K562 (cell line): ENCODE data around the gene PARP15. TPM values are rescaled to one million over a fixed set of nuclear protein-coding genes. Genes with fewer than 3 reads are reported as not detected.

Experiments
- ATAC-seq: fragments of 200-7000 bp; cut with Tn5 transposase; 3 replicates; pipeline ENCODE4 v1.9.1; 2020; ENCODE audit warnings: moderate library complexity
- BruUV-seq: library from RNA; stranded (reverse); fragments of 400-500 nt; replicated peaks from 2 replicates; lab custom pipeline; 2021; lab: Mats Ljungman, UMichigan
- CTCF ChIA-PET: fragments of 300-600 bp; formaldehyde crosslinking; extraction: SDS; loops from one replicate; lab custom pipeline; 2021; ENCODE audit warnings: low intra/inter-chr PET ratio; lab: Yijun Ruan, JAX
- POLR2A ChIA-PET: fragments of 300-600, 350-650 bp; sonication (Branson Sonifier 250); formaldehyde crosslinking; extraction: SDS; loops from one replicate; lab custom pipeline; 2021; ENCODE audit warnings: antibody characterized with exemption, inconsistent platforms; lab: Yijun Ruan, JAX
- DNase-seq, 4 experiments: peaks; one replicate each; pipeline versions ENCODE4 v3.0.0 to v3.0.0-alpha.2; 2011 to 2018; ENCODE audit warnings: low spot score in 3 of 4, mixed read lengths in 3 of 4; ENCODE audit errors: extremely low read depth in 1 of 4
- FAIRE-seq: peaks from 2 replicates; lab custom pipeline; 2011; peaks lifted over from hg19 to GRCh38; lab: Jason Lieb, UNC
- H2AFZ ChIP-seq: 2 replicates; pipeline ENCODE4 v1.6.0; 2011; ENCODE audit warnings: low read depth, low read length, control low read depth, inconsistent platforms
- H3K27ac ChIP-seq: fragments of 200-600 bp; 3 replicates; pipeline ENCODE4 v1.8.0; 2011; ENCODE audit warnings: low read depth, mild to moderate bottlenecking, control low read depth, inconsistent platforms, low read length, moderate library complexity, mixed read lengths; ENCODE audit errors: extremely low read depth
- H3K27me3 ChIP-seq, 2 experiments: fragments of 300-600 bp in 1 of 2; 2 replicates in 1 of 2; 3 replicates in 1 of 2; pipeline versions ENCODE4 v1.6.0 to v1.8.0; 2011; ENCODE audit warnings: inconsistent platforms in 2 of 2, low read length in 2 of 2, mild to moderate bottlenecking in 1 of 2, mixed read lengths in 1 of 2, moderate library complexity in 1 of 2; ENCODE audit not compliant: control insufficient read depth in 2 of 2, insufficient read depth in 2 of 2
- H3K36me3 ChIP-seq: fragments of 300-600 bp; 3 replicates; pipeline ENCODE4 v1.8.0; 2011; ENCODE audit warnings: mild to moderate bottlenecking, low read length, inconsistent platforms; ENCODE audit not compliant: control insufficient read depth, insufficient read depth
- H3K4me1 ChIP-seq, 2 experiments: fragments of 200-600 bp in 1 of 2; replicated peaks in 1 of 2; 2 replicates in 1 of 2; 3 replicates in 1 of 2; pipeline versions ENCODE4 v1.5.1 to v1.8.0; 2011; ENCODE audit warnings: inconsistent platforms in 2 of 2, low read length in 2 of 2, mild to moderate bottlenecking in 1 of 2, mixed read lengths in 1 of 2, moderate library complexity in 1 of 2; ENCODE audit not compliant: control insufficient read depth in 2 of 2, insufficient read depth in 2 of 2
- H3K4me2 ChIP-seq: 2 replicates; pipeline ENCODE4 v1.6.1; 2011; ENCODE audit warnings: low read length, control low read depth, inconsistent platforms, mixed read lengths; ENCODE audit not compliant: insufficient read depth
- H3K4me3 ChIP-seq: fragments of 200-600 bp; sonication (generic), shearing (Covaris generic); 2 replicates; pipeline ENCODE4 v1.5.1; 2016; ENCODE audit warnings: control low read depth, inconsistent platforms
- H3K79me2 ChIP-seq: fragments of 200-600 bp; 3 replicates; pipeline ENCODE4 v1.8.0; 2011; ENCODE audit warnings: low read length, inconsistent platforms; ENCODE audit not compliant: control insufficient read depth, insufficient read depth
- H3K9ac ChIP-seq, 2 experiments: 2 replicates each; pipeline versions ENCODE4 v1.6.0 to v1.6.1; 2011; ENCODE audit warnings: low read depth in 2 of 2, low read length in 2 of 2, control low read depth in 1 of 2, inconsistent platforms in 1 of 2, mild to moderate bottlenecking in 1 of 2, mixed read lengths in 1 of 2; ENCODE audit not compliant: insufficient read depth in 1 of 2
- H3K9me1 ChIP-seq: one replicate; pipeline ENCODE4 v1.6.0; 2011; ENCODE audit warnings: inconsistent platforms, mild to moderate bottlenecking, low read length, moderate library complexity; ENCODE audit not compliant: control insufficient read depth, insufficient read depth
- H3K9me3 ChIP-seq: replicated peaks from 2 replicates; pipeline ENCODE4 v1.5.1; 2011; ENCODE audit warnings: low read depth, low read length, inconsistent platforms; ENCODE audit not compliant: control insufficient read depth, insufficient read depth
- H4K20me1 ChIP-seq: replicated peaks from 2 replicates; pipeline ENCODE4 v1.6.1; 2011; ENCODE audit warnings: low read length, inconsistent platforms, mixed read lengths; ENCODE audit not compliant: control insufficient read depth, insufficient read depth
- C11orf30 ChIP-seq: fragments of 450-650 bp; IDR thresholded peaks from 2 replicates; pipeline ENCODE4 v1.6.1; 2016; ENCODE audit warnings: low read depth, mild to moderate bottlenecking
- DNMT1 ChIP-seq: fragments of 450-650 bp; IDR thresholded peaks from 2 replicates; pipeline ENCODE4 v1.6.1; 2016; ENCODE audit warnings: antibody characterized with exemption, mild to moderate bottlenecking
- HNRNPK ChIP-seq: fragments of 200-400 bp; formaldehyde crosslinking; IDR thresholded peaks from one replicate; pipeline ENCODE4 v1.6.1; 2018; ENCODE audit warnings: mild to moderate bottlenecking, low read depth, low read length; ENCODE audit not compliant: poor library complexity, severe bottlenecking
- JUND ChIP-seq, 2 experiments: IDR thresholded peaks; 2 replicates in 1 of 2; 3 replicates in 1 of 2; pipeline ENCODE4 v1.6.1; 2011; ENCODE audit warnings: borderline replicate concordance in 2 of 2, low read depth in 2 of 2, low read length in 2 of 2, improper control_type of control experiment in 1 of 2, missing biosample characterization in 1 of 2, missing genetic modification characterization in 1 of 2, missing genetic modification reagents in 1 of 2
- NR2C1 ChIP-seq, 2 experiments: fragments of 450-650 bp; IDR thresholded peaks; 2 replicates each; pipeline ENCODE4 v1.6.1; 2017; ENCODE audit warnings: mild to moderate bottlenecking in 2 of 2, antibody characterized with exemption in 1 of 2, inconsistent platforms in 1 of 2, missing compliant biosample characterization in 1 of 2, missing genetic modification characterization in 1 of 2
- NR2C2 ChIP-seq, 2 experiments: fragments of 200-800 bp in 1 of 2; sonication (Bioruptor generic) in 1 of 2; sonication (generic) in 1 of 2; formaldehyde crosslinking in 1 of 2; IDR thresholded peaks; 2 replicates each; pipeline versions ENCODE4 v1.6.1 to v1.8.0; 2016 to 2022; ENCODE audit warnings: mild to moderate bottlenecking in 1 of 2, missing compliant biosample characterization in 1 of 2, missing genetic modification characterization in 1 of 2, missing genetic modification reagents in 1 of 2
- TSC22D4 ChIP-seq: fragments of 450-650 bp; IDR thresholded peaks from 2 replicates; pipeline ENCODE4 v1.6.1; 2016; ENCODE audit warnings: missing genetic modification characterization, missing biosample characterization, control low read depth
- ZBTB9 ChIP-seq: fragments of 450-650 bp; formaldehyde crosslinking; IDR thresholded peaks from 2 replicates; pipeline ENCODE4 v1.4.0; 2020; ENCODE audit warnings: mild to moderate bottlenecking, moderate library complexity
- ZNF586 ChIP-seq: fragments of 450-650 bp; formaldehyde crosslinking; conservative IDR thresholded peaks from 2 replicates; pipeline ENCODE4 v1.4.0; 2020; ENCODE audit warnings: mild to moderate bottlenecking, moderate library complexity
- WGBS: fragments of 100-300 bp; shearing (Covaris generic); methylation state at CpG from one replicate; pipeline ENCODE4 v1.1.6; 2016; ENCODE audit warnings: low coverage, mixed read lengths; ENCODE audit not compliant: insufficient coverage; ENCODE audit errors: missing lambda C conversion rate; 5-methylcytosine and 5-hydroxymethylcytosine counted together
- in situ Hi-C: fragments of 300-500 bp; cut with MboI; formaldehyde crosslinking; loops from 4 replicates; pipeline ENCODE4 v1.15.0; 2018; ENCODE audit warnings: inconsistent platforms, mixed read lengths
- intact Hi-C: fragments of 100-400 bp; cut with micrococcal nuclease; formaldehyde crosslinking; loops from 2 replicates; pipeline ENCODE4 v1.14.2; 2022
- polyA plus RNA-seq, 8 experiments: library from polyadenylated mRNA; depleted of rRNA in 4 of 8; stranded (reverse) in 5 of 8; unstranded in 3 of 8; fragments of >200 nt; fragmentation: Nextera tagmentation in 2 of 8; fragmentation: Illumina TruSeq in 1 of 8; extraction: Ambion mirVana in 2 of 8; extraction: Trizol in 1 of 8; gene quantifications; 2 replicates each; pipeline versions ENCODE4 v1.2.1 to v1.2.3, GENCODE V29; 2011 to 2014; ENCODE audit warnings: inconsistent platforms in 1 of 8, missing spikeins in 1 of 8
- total RNA-seq, 7 experiments: library from RNA; depleted of rRNA in 6 of 7; stranded (reverse); fragments of >200 nt in 6 of 7; fragmentation: Illumina TruSeq in 2 of 7; extraction: Trizol in 2 of 7; gene quantifications; 2 replicates each; pipeline versions ENCODE4 v1.2.1 to v1.2.3, GENCODE V29; 2011 to 2021; ENCODE audit warnings: low replicate concordance in 1 of 7
- TF ChIP-seq, protein P1 (sequence below), 2 experiments: fragments of 450-650 bp in 1 of 2; sonication (generic) in 1 of 2; formaldehyde crosslinking in 1 of 2; IDR thresholded peaks in 1 of 2; conservative IDR thresholded peaks in 1 of 2; 2 replicates each; pipeline versions ENCODE4 v1.6.1 to v1.8.1; 2016 to 2023; ENCODE audit warnings: mild to moderate bottlenecking in 2 of 2, moderate library complexity in 2 of 2, inconsistent platforms in 1 of 2, missing genetic modification reagents in 1 of 2

PARP15 gene
- total and polyA plus RNA-seq, 9 of the 15 experiments (the other 6 are each of a cell fraction or from before 2014, with no cell fraction given) = 0.05 to 0.40 (median 0.13) TPM

DNA sequence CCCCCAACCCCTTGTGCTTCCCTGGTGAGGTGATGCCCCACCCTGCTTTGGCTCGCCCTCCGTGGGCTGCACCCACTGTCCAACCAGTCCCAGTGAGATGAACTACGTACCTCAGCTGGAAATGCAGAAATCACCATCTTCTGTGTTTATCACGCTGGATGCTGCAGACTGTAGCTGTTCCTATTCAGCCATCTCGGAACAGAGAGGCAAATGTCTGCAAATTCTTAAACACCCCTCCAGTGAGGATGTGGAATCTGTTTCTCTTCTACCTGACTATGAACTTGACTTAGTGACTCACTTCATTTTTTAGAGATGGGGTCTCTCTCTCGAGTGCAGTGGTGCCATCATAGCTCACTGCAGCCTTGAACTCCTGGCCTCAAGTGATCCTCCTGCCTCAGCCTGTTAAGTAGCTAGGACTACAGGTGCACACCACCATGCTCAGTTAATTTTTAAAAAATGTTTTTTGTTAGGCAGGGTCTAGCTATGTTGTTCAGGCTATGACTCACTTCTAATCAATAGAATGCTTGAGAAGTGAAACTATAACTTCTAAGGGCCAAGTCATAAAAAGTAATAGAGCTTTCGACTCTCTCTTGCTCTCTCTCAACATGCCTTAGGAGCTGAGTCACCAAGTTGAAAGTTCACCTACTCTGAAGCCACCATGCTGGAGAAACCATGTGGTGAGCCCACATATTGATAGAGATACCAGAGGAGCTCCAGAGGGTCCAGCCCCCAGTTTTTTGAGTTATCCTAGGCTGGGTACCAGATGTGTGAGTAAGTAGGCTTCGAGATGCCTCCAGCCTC, 91.7 kb downstream of the PARP15 start:
- no peaks in the 10 kb centered on the region for H3K36me3 ChIP-seq
- H3K9me1 ChIP-seq = no peaks in the 10 kb centered on the region
- peak; percentile 49; the same call in 1 of the 3 replicates for ATAC-seq
- H2AFZ ChIP-seq = peak overlapping the region; percentile 48; the same call in 1 of the 2 replicates
- ChIA-PET POLR2A (no interaction called here), CTCF (no interaction called here)
- H3K79me2 ChIP-seq = no peaks in the 10 kb centered on the region
- H3K27me3 ChIP-seq = no peaks in the 10 kb centered on the region
- H4K20me1 ChIP-seq = no peaks in the 10 kb centered on the region
- in situ Hi-C loops (no loop called here), intact Hi-C loops (no loop called here)
- DNase-seq = peak in 3 of 4 experiments; percentile 7 to 14 (median 8)
- H3K4me2 ChIP-seq = no peak overlapping the region
- peak; percentile 23 for FAIRE-seq
- WGBS = 27% methylated on average over 6 of the region's 8 CpGs
- no peak for TF ChIP-seq ZBTB9
- TF ChIP-seq NR2C2 (CRISPR knock-in tag; IDR thresholded peaks at IDR 0.05) = no peak
- peak; percentile 58; the same call in 1 of the 2 replicates for TF ChIP-seq NR2C2 (tag; IDR thresholded peaks at IDR 0.05)
- TF ChIP-seq TSC22D4 (tag) = no peak
- TF ChIP-seq, protein P1, sequence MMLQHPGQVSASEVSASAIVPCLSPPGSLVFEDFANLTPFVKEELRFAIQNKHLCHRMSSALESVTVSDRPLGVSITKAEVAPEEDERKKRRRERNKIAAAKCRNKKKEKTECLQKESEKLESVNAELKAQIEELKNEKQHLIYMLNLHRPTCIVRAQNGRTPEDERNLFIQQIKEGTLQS (IDR thresholded peaks at IDR 0.05) = 0 out of 2 replicates have a peak, but pooled peaks have one; percentile 13
- TF ChIP-seq, protein P1 (CRISPR knock-in tag; conservative IDR thresholded peaks at IDR 0.05) = no peak
- TF ChIP-seq JUND (IDR thresholded peaks at IDR 0.05; ENCODE audit: borderline replicate concordance, low read depth, low read length) = peak; percentile 24; the same call in 1 of the 2 replicates
- TF ChIP-seq JUND (tag; IDR thresholded peaks at IDR 0.05; ENCODE audit: borderline replicate concordance, low read depth, low read length) = no peak
- peak; percentile 71 for TF ChIP-seq NR2C1 (IDR thresholded peaks at IDR 0.05)
- peak; percentile 81 for TF ChIP-seq NR2C1 (tag; IDR thresholded peaks at IDR 0.05)
- TF ChIP-seq HNRNPK = no peak
- TF ChIP-seq C11orf30 = no peak
- TF ChIP-seq DNMT1 = no peak
- no peak for TF ChIP-seq ZNF586 (CRISPR knock-in tag)
- no peaks in the 10 kb centered on the region; a peak in 1 of 5 replicates for H3K4me1 ChIP-seq
- no TSS peak for BruUV-seq
- H3K9me3 ChIP-seq = no peaks in the 10 kb centered on the region
- H3K9ac ChIP-seq = no peak overlapping the region
- no peak overlapping the region for H3K4me3 ChIP-seq
- H3K27ac ChIP-seq = no peak overlapping the region
